IMR-90 (cell line): ENCODE measurements around the gene OR5A1. TPM values are rescaled to one million over a fixed set of nuclear protein-coding genes. Genes with fewer than 3 reads are reported as not detected.

Experiments used
- ATAC-seq: fragments of 200-7000 bp; cut with Tn5 transposase; 2 replicates; pipeline ENCODE4 v1.9.1; 2020; ENCODE audit warnings: low read depth, mild to moderate bottlenecking, moderate library complexity
- BruUV-seq: library from RNA; stranded (reverse); fragments of 400-500 nt; replicated peaks from 2 replicates; lab custom pipeline; 2021; lab: Mats Ljungman, UMichigan
- CTCF ChIA-PET: fragments of 300-600 bp; formaldehyde crosslinking; extraction: SDS; loops from one replicate; lab custom pipeline; 2021; ENCODE audit warnings: antibody characterized with exemption; lab: Yijun Ruan, JAX
- POLR2A ChIA-PET: fragments of 300-600 bp; sonication (Branson Sonifier 250); formaldehyde crosslinking; loops from one replicate; lab custom pipeline; 2022; ENCODE audit warnings: antibody characterized with exemption; ENCODE audit not compliant: unreplicated experiment; lab: Charles Lee
- DNase-seq: peaks from one replicate; pipeline ENCODE4 v3.0.0; 2013
- H2AFZ ChIP-seq: replicated peaks from 2 replicates; pipeline ENCODE3; 2013; ENCODE audit warnings: low read length, mild to moderate bottlenecking; ENCODE audit not compliant: poor library complexity
- H2AK5ac ChIP-seq: 2 replicates; pipeline ENCODE4 v1.6.1; 2013; ENCODE audit warnings: low read depth, low read length, inconsistent platforms
- H2AK9ac ChIP-seq: replicated peaks from 2 replicates; pipeline ENCODE3; 2013; ENCODE audit warnings: mild to moderate bottlenecking, low read depth, low read length, moderate library complexity; ENCODE audit not compliant: poor library complexity
- H2BK120ac ChIP-seq: 2 replicates; pipeline ENCODE4 v1.6.1; 2013; ENCODE audit warnings: low read depth, low read length, inconsistent platforms
- H2BK15ac ChIP-seq: 3 replicates; pipeline ENCODE4 v1.6.1; 2013; ENCODE audit warnings: low read depth, low read length, inconsistent platforms
- H2BK20ac ChIP-seq: 2 replicates; pipeline ENCODE4 v1.6.1; 2013; ENCODE audit warnings: low read depth, mild to moderate bottlenecking, inconsistent platforms, low read length, moderate library complexity
- H2BK5ac ChIP-seq: 2 replicates; pipeline ENCODE4 v1.6.1; 2013; ENCODE audit warnings: mild to moderate bottlenecking, low read depth, low read length, inconsistent platforms; ENCODE audit not compliant: poor library complexity, severe bottlenecking
- H3K14ac ChIP-seq: replicated peaks from 2 replicates; pipeline ENCODE4 v1.6.1; 2013; ENCODE audit warnings: low read depth, low read length, inconsistent platforms
- H3K18ac ChIP-seq: 2 replicates; pipeline ENCODE4 v1.6.1; 2013; ENCODE audit warnings: low read depth, low read length, control low read depth
- H3K23ac ChIP-seq: 2 replicates; pipeline ENCODE4 v1.6.1; 2013; ENCODE audit warnings: low read depth, low read length, inconsistent platforms
- H3K27ac ChIP-seq: 2 replicates; pipeline ENCODE4 v1.5.1; 2013; ENCODE audit warnings: mild to moderate bottlenecking, control low read depth, low read length; ENCODE audit not compliant: insufficient read depth
- H3K27me3 ChIP-seq: 2 replicates; pipeline ENCODE4 v1.6.1; 2013; ENCODE audit warnings: low read length; ENCODE audit not compliant: control insufficient read depth, insufficient read depth
- H3K36me3 ChIP-seq: 2 replicates; pipeline ENCODE4 v1.6.1; 2013; ENCODE audit warnings: low read length, mixed read lengths; ENCODE audit not compliant: control insufficient read depth, insufficient read depth
- H3K4ac ChIP-seq: 2 replicates; pipeline ENCODE4 v1.6.1; 2013; ENCODE audit warnings: low read depth, low read length, inconsistent platforms
- H3K4me1 ChIP-seq: 2 replicates; pipeline ENCODE4 v1.6.1; 2013; ENCODE audit warnings: low read length, mixed read lengths; ENCODE audit not compliant: control insufficient read depth, insufficient read depth
- H3K4me2 ChIP-seq: 2 replicates; pipeline ENCODE4 v1.6.1; 2013; ENCODE audit warnings: low read depth, mild to moderate bottlenecking, control low read depth, low read length, moderate library complexity
- H3K4me3 ChIP-seq: 2 replicates; pipeline ENCODE4 v1.5.1; 2013; ENCODE audit warnings: low read depth, mild to moderate bottlenecking, control low read depth, low read length, moderate library complexity; ENCODE audit not compliant: insufficient read depth
- H3K56ac ChIP-seq: 2 replicates; pipeline ENCODE4 v1.6.1; 2013; ENCODE audit warnings: low read length, inconsistent platforms; ENCODE audit not compliant: insufficient read depth; ENCODE audit errors: extremely low read depth
- H3K79me1 ChIP-seq, 2 experiments: 2 replicates each; pipeline ENCODE4 v1.6.1; 2013; ENCODE audit warnings: low read length in 2 of 2, inconsistent platforms in 1 of 2, low read depth in 1 of 2
- H3K9ac ChIP-seq: 2 replicates; pipeline ENCODE4 v1.6.1; 2013; ENCODE audit warnings: low read depth, low read length, control low read depth
- H3K9me1 ChIP-seq: 2 replicates; pipeline ENCODE4 v1.6.1; 2013; ENCODE audit warnings: low read length, inconsistent platforms; ENCODE audit not compliant: insufficient read depth
- H3K9me3 ChIP-seq: 2 replicates; pipeline ENCODE4 v1.6.1; 2013; ENCODE audit warnings: low read length; ENCODE audit not compliant: control insufficient read depth, insufficient read depth
- H4K20me1 ChIP-seq: 2 replicates; pipeline ENCODE4 v1.6.1; 2013; ENCODE audit warnings: low read length, inconsistent platforms; ENCODE audit not compliant: insufficient read depth
- H4K5ac ChIP-seq: 2 replicates; pipeline ENCODE4 v1.6.1; 2013; ENCODE audit warnings: mild to moderate bottlenecking, low read depth, low read length, control low read depth
- H4K8ac ChIP-seq, 2 experiments: 2 replicates each; pipeline ENCODE4 v1.6.1; 2013; ENCODE audit warnings: low read depth in 2 of 2, low read length in 2 of 2, control low read depth in 1 of 2, inconsistent platforms in 1 of 2
- H4K91ac ChIP-seq: 2 replicates; pipeline ENCODE4 v1.6.1; 2013; ENCODE audit warnings: low read depth, low read length, inconsistent platforms; ENCODE audit not compliant: insufficient read depth
- BHLHE40 ChIP-seq: fragments of 150-350 bp; IDR thresholded peaks from 2 replicates; pipeline ENCODE4 v1.6.1; 2016; ENCODE audit warnings: mild to moderate bottlenecking, low read depth, low read length
- CEBPB ChIP-seq: IDR thresholded peaks from 2 replicates; pipeline ENCODE4 v1.6.1; 2012; ENCODE audit warnings: low read depth, low read length, improper control_type of control experiment
- CHD1 ChIP-seq: IDR thresholded peaks from 2 replicates; pipeline ENCODE4 v1.6.1; 2012; ENCODE audit warnings: low read depth, low read length, improper control_type of control experiment
- CTCF ChIP-seq: conservative IDR thresholded peaks from 2 replicates; pipeline ENCODE4 v1.5.1; 2012; ENCODE audit warnings: mild to moderate bottlenecking, low read depth, low read length, improper control_type of control experiment
- ELK1 ChIP-seq: fragments of 150-350 bp; IDR thresholded peaks from 2 replicates; pipeline ENCODE4 v1.6.1; 2016; ENCODE audit warnings: low read depth, mild to moderate bottlenecking, low read length, moderate library complexity, borderline replicate concordance
- FOS ChIP-seq: fragments of 150-350 bp; IDR thresholded peaks from 2 replicates; pipeline ENCODE4 v1.6.1; 2016; ENCODE audit warnings: low read depth, low read length
- MAFK ChIP-seq: IDR thresholded peaks from 2 replicates; pipeline ENCODE4 v1.6.1; 2012; ENCODE audit warnings: low read depth, low read length, improper control_type of control experiment
- MAZ ChIP-seq: IDR thresholded peaks from 2 replicates; pipeline ENCODE4 v1.6.1; 2012; ENCODE audit warnings: low read depth, mild to moderate bottlenecking, low read length, improper control_type of control experiment, moderate library complexity, borderline replicate concordance
- MXI1 ChIP-seq: IDR thresholded peaks from 2 replicates; pipeline ENCODE4 v1.6.1; 2012; ENCODE audit warnings: low read depth, mild to moderate bottlenecking, low read length, moderate library complexity, borderline replicate concordance
- NFE2L2 ChIP-seq: fragments of 150-350 bp; IDR thresholded peaks from 2 replicates; pipeline ENCODE4 v1.6.1; 2016; ENCODE audit warnings: low read depth, mild to moderate bottlenecking, low read length
- POLR2A ChIP-seq: IDR thresholded peaks from 2 replicates; pipeline ENCODE4 v1.6.1; 2012; ENCODE audit warnings: mild to moderate bottlenecking, low read depth, low read length
- RAD21 ChIP-seq: IDR thresholded peaks from 2 replicates; pipeline ENCODE4 v1.6.1; 2012; ENCODE audit warnings: low read length, improper control_type of control experiment
- RCOR1 ChIP-seq: IDR thresholded peaks from 2 replicates; pipeline ENCODE4 v1.6.1; 2012; ENCODE audit warnings: mild to moderate bottlenecking, low read length, improper control_type of control experiment; ENCODE audit not compliant: insufficient replicate concordance
- RFX5 ChIP-seq: IDR thresholded peaks from 2 replicates; pipeline ENCODE4 v1.8.0; 2012; ENCODE audit warnings: low read depth, mild to moderate bottlenecking, low read length, moderate library complexity
- SMC3 ChIP-seq: fragments of 150-350 bp; IDR thresholded peaks from 2 replicates; pipeline ENCODE4 v1.6.1; 2016; ENCODE audit warnings: low read depth, mild to moderate bottlenecking, antibody characterized with exemption, low read length, moderate library complexity
- USF2 ChIP-seq: fragments of 150-350 bp; IDR thresholded peaks from 2 replicates; pipeline ENCODE4 v1.6.1; 2017; ENCODE audit warnings: mild to moderate bottlenecking, antibody characterized with exemption, low read length, low read depth
- WGBS, 2 experiments: methylation state at CpG; one replicate each; pipeline versions ENCODE4 v1.1.5 to v1.1.7; 2013; ENCODE audit warnings: missing lambda C conversion rate in 2 of 2; ENCODE audit not compliant: insufficient read length in 1 of 2; ENCODE audit errors: extremely low coverage in 2 of 2; 5-methylcytosine and 5-hydroxymethylcytosine counted together
- dilution Hi-C: fragments of 300-500 bp; cut with HindIII; formaldehyde crosslinking; loops from one replicate; pipeline ENCODE4 v1.14.3; 2018; ENCODE audit warnings: low sequenced_read_pairs; ENCODE audit not compliant: unreplicated experiment
- in situ Hi-C: fragments of 300-500 bp; cut with MboI; formaldehyde crosslinking; loops from 3 replicates; pipeline ENCODE4 v1.14.3; 2019; ENCODE audit warnings: low sequenced_read_pairs, inconsistent platforms, mixed read lengths
- intact Hi-C: fragments of 100-400 bp; cut with micrococcal nuclease; formaldehyde crosslinking; loops from 2 replicates; pipeline ENCODE4 v1.10.0; 2022
- polyA plus RNA-seq, 3 experiments: library from polyadenylated mRNA; depleted of rRNA; stranded (reverse); fragments of >200 nt; gene quantifications; 2 replicates each; pipeline ENCODE4 v1.2.3, GENCODE V29; 2012; ENCODE audit warnings: low replicate concordance in 1 of 3
- total RNA-seq: library from RNA; depleted of rRNA; stranded (reverse); fragments of >200 nt; gene quantifications from 2 replicates; pipeline ENCODE4 v1.2.3, GENCODE V29; 2012

Gene OR5A1
- total and polyA plus RNA-seq, 2 of the 4 experiments (the other 2 are of a cell fraction), result not detected

GRCh38 chr11:59456661-59457060 is 20.4 kb downstream of the OR5A1 start, which contains the start of gene OR4D6:
Gene OR4D6 (plus strand): TSS chr11:59456961. CDS start chr11:59456961, 0 bp downstream.
- dilution Hi-C loops (no loop called here), intact Hi-C loops (no loop called here), in situ Hi-C loops (no loop called here)
- Histone ChIP-seq H2BK20ac (no peak within 1 kb of the TSS), H3K18ac (no peak within 1 kb of the TSS), H3K9me3 (no peaks in the 10 kb centered on the region), H3K4ac (no peak within 1 kb of the TSS), H3K4me2 (no peak within 1 kb of the TSS), H4K20me1 (no peaks in the 10 kb centered on the region), H3K56ac (no peak within 1 kb of the TSS), H2AFZ (no peak within 1 kb of the TSS), H3K27ac (no peak within 1 kb of the TSS), H3K27me3 (no peaks in the 10 kb centered on the region), H3K9ac (no peak within 1 kb of the TSS), H4K91ac (no peak within 1 kb of the TSS), H3K14ac (no peak within 1 kb of the TSS), H3K36me3 (no peaks in the 10 kb centered on the region), H3K4me1 (no peaks in the 10 kb centered on the region), H2BK5ac (no peak within 1 kb of the TSS), H3K79me1 (no peaks in the 10 kb centered on the region), H3K23ac (no peak within 1 kb of the TSS), H2BK120ac (no peak within 1 kb of the TSS), H2BK15ac (no peak within 1 kb of the TSS), H2AK5ac (no peak within 1 kb of the TSS), H3K9me1 (no peaks in the 10 kb centered on the region), H4K5ac (no peak within 1 kb of the TSS), H4K8ac (no peak within 1 kb of the TSS), H3K4me3 (no peak within 1 kb of the TSS), H2AK9ac (no peak within 1 kb of the TSS)
- BruUV-seq, result no TSS peak
- TF ChIP-seq FOS, result no peak
- TF ChIP-seq CTCF, result no peak
- TF ChIP-seq BHLHE40, result no peak
- TF ChIP-seq POLR2A, result no peak
- TF ChIP-seq ELK1, result no peak
- no peak for TF ChIP-seq MAFK
- no peak for TF ChIP-seq SMC3
- no peak for TF ChIP-seq MAZ
- no peak for TF ChIP-seq NFE2L2
- no peak for TF ChIP-seq RFX5
- no peak for TF ChIP-seq CHD1
- no peak for TF ChIP-seq USF2
- no peak for TF ChIP-seq RCOR1
- TF ChIP-seq MXI1, result no peak
- no peak for TF ChIP-seq RAD21
- no peak for TF ChIP-seq CEBPB
- no peak for DNase-seq
- no peak for ATAC-seq
- POLR2A ChIA-PET, result no interaction called here
- CTCF ChIA-PET, result no interaction called here
- WGBS, 2 experiments, result no CpG with 5 or more reads among the region's 2 CpGs
